Upper lobe of left lung (tissue), 4 donors: Measurements from ENCODE around the gene CHKA.

Source experiments
- POLR2A ChIP-seq, 4 donors: fragments of 450-650 bp; IDR thresholded peaks; one replicate each; pipeline ENCODE4 v1.5.1; 2016 to 2017; ENCODE audit warnings: antibody characterized with exemption in 4 of 4, mild to moderate bottlenecking in 2 of 4
- TF ChIP-seq, protein P1 (sequence below), 6 experiments: fragments of 450-650 bp in 4 of 6; fragments of 200-600 bp in 2 of 6; sonication (generic) in 2 of 6; IDR thresholded peaks; one replicate each; pipeline ENCODE4 v1.5.1; 2016 to 2019; ENCODE audit warnings: antibody characterized with exemption in 6 of 6

DNA sequence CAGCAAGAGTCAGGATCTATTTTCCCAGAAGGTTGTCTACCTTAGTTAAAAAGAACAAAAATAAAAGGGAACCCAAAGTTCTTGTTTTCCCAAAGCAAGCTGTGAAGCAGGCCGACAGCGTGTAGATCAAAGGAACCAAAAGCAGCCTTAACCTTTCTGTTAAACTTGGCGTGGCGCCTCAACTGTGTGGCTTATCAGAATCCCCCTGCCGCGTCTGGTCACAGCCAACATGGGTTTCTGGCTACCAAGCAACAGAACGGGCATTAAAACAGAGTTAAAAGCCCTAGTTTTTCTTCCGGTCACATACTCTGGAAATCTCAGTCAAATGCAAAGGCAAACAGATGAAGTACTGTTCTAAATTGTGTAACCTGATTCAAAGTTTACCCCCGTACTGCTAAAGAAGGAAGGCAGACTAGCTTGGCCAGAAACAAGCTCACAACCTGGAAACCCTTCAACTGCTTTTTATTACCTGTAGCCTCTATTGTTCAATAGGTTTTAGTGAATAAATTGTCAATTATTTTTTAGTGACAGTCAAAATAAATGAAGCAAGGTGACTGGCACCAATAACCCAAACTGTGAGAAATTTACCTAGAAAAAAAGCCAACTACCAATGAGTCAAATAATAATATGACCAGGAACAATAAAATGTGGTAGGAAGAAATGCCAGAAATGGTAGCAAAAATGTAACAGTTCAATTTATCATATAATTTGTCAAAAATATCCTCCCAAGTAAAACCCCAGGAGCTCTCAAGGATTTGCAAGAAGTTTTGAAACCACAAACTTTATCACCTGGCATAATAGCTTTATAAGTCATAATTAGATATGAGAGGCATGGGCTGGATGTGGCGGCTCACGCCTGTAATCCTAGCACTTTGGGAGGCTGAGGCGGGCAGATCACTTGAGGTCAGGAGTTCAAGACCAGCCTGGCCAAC lies 21.4 kb downstream of the CHKA start:
- TF ChIP-seq, protein P1, sequence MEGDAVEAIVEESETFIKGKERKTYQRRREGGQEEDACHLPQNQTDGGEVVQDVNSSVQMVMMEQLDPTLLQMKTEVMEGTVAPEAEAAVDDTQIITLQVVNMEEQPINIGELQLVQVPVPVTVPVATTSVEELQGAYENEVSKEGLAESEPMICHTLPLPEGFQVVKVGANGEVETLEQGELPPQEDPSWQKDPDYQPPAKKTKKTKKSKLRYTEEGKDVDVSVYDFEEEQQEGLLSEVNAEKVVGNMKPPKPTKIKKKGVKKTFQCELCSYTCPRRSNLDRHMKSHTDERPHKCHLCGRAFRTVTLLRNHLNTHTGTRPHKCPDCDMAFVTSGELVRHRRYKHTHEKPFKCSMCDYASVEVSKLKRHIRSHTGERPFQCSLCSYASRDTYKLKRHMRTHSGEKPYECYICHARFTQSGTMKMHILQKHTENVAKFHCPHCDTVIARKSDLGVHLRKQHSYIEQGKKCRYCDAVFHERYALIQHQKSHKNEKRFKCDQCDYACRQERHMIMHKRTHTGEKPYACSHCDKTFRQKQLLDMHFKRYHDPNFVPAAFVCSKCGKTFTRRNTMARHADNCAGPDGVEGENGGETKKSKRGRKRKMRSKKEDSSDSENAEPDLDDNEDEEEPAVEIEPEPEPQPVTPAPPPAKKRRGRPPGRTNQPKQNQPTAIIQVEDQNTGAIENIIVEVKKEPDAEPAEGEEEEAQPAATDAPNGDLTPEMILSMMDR (IDR thresholded peaks at IDR 0.05): no peak
- no peak for TF ChIP-seq POLR2A (IDR thresholded peaks at IDR 0.05)
